HCT116 (cell line): ENCODE measurements around the gene ASRGL1. TPM values are rescaled to one million over a fixed set of nuclear protein-coding genes. Genes with fewer than 3 reads are reported as not detected.

Experiments
- ATAC-seq: fragments of 200-7000 bp; cut with Tn5 transposase; 2 replicates; pipeline ENCODE4 v1.9.1; 2020; ENCODE audit warnings: mild to moderate bottlenecking, moderate library complexity
- BruUV-seq: library from RNA; stranded (reverse); fragments of 400-500 nt; replicated peaks from 2 replicates; lab custom pipeline; 2021; lab: Mats Ljungman, UMichigan
- CTCF ChIA-PET: fragments of 300-600 bp; sonication (Branson Sonifier 250); formaldehyde crosslinking; loops from one replicate; lab custom pipeline; 2021; ENCODE audit warnings: antibody characterized with exemption; lab: Charles Lee
- POLR2A ChIA-PET: fragments of 300-600, 350-600 bp; sonication (Branson Sonifier 250); formaldehyde crosslinking; loops from one replicate; lab custom pipeline; 2021; ENCODE audit warnings: antibody characterized with exemption; lab: Charles Lee
- RAD21 ChIA-PET, 2 experiments: fragments of 300-600 bp; sonication (Branson Sonifier 250); formaldehyde crosslinking; loops; one replicate each; lab custom pipeline; 2023; ENCODE audit warnings: low total read pairs in 2 of 2; ENCODE audit not compliant: uncharacterized antibody in 2 of 2, unreplicated experiment in 2 of 2, low non-redundant PET in 1 of 2; lab: Charles Lee
- DNase-seq: peaks from one replicate; pipeline ENCODE4 v3.0.0-alpha.2; 2010; ENCODE audit warnings: low read depth, low spot score
- H2AFZ ChIP-seq: fragments of 200-600 bp; shearing (Covaris generic), sonication (generic); 2 replicates; pipeline ENCODE4 v1.6.1; 2017; ENCODE audit warnings: low read depth, mixed run types, mixed read lengths, antibody characterized with exemption, low read length; ENCODE audit not compliant: poor library complexity, severe bottlenecking
- H3K27ac ChIP-seq: 2 replicates; pipeline ENCODE4 v1.5.1; 2012; ENCODE audit warnings: low read depth, low read length
- H3K27me3 ChIP-seq: fragments of 200-600 bp; sonication (generic); 2 replicates; pipeline ENCODE4 v1.6.1; 2016; ENCODE audit warnings: mixed run types, low read length, mixed read lengths; ENCODE audit not compliant: insufficient read depth
- H3K36me3 ChIP-seq, 2 experiments: fragments of 200-500 bp in 1 of 2; fragments of 200-600 bp in 1 of 2; sonication (Bioruptor generic) in 1 of 2; sonication (generic) in 1 of 2; 2 replicates each; pipeline versions ENCODE4 v1.5.1 to v1.6.1; 2014 to 2016; ENCODE audit warnings: low read length in 2 of 2, inconsistent platforms in 1 of 2, mixed read lengths in 1 of 2, mixed run types in 1 of 2; ENCODE audit not compliant: insufficient read depth in 2 of 2, control insufficient read depth in 1 of 2
- H3K4me1 ChIP-seq, 2 experiments: fragments of 200-600 bp in 1 of 2; sonication (generic) in 1 of 2; 2 replicates each; pipeline versions ENCODE4 v1.5.1 to v1.6.1; 2012 to 2017; ENCODE audit warnings: low read length in 2 of 2, inconsistent platforms in 1 of 2, mild to moderate bottlenecking in 1 of 2, mixed read lengths in 1 of 2, mixed run types in 1 of 2, moderate library complexity in 1 of 2; ENCODE audit not compliant: insufficient read depth in 2 of 2, control insufficient read depth in 1 of 2
- H3K4me2 ChIP-seq: fragments of 200-600 bp; sonication (generic); 2 replicates; pipeline ENCODE4 v1.6.1; 2017; ENCODE audit warnings: mixed run types, low read length, mixed read lengths
- H3K4me3 ChIP-seq, 2 experiments: fragments of 200-600 bp in 1 of 2; sonication (generic) in 1 of 2; replicated peaks in 1 of 2; 2 replicates each; pipeline ENCODE4 v1.5.1; 2011 to 2016; ENCODE audit warnings: low read length in 2 of 2, control low read depth in 1 of 2, low read depth in 1 of 2, mild to moderate bottlenecking in 1 of 2, mixed read lengths in 1 of 2, mixed run types in 1 of 2
- H3K79me2 ChIP-seq: fragments of 200-600 bp; sonication (generic); 2 replicates; pipeline ENCODE4 v1.6.1; 2017; ENCODE audit warnings: mild to moderate bottlenecking, mixed run types, low read length, moderate library complexity, mixed read lengths; ENCODE audit not compliant: insufficient read depth
- H3K9ac ChIP-seq: fragments of 200-600 bp; sonication (generic); 2 replicates; pipeline ENCODE4 v1.6.1; 2016; ENCODE audit warnings: low read length, mixed read lengths
- H3K9me2 ChIP-seq: fragments of 200-600 bp; sonication (generic), shearing (Covaris generic); 2 replicates; pipeline ENCODE4 v1.6.1; 2017; ENCODE audit warnings: mixed run types, mild to moderate bottlenecking, moderate library complexity; ENCODE audit not compliant: insufficient read depth
- H3K9me3 ChIP-seq, 2 experiments: fragments of 200-500 bp in 1 of 2; fragments of 200-600 bp in 1 of 2; sonication (Bioruptor generic) in 1 of 2; sonication (generic) in 1 of 2; 2 replicates each; pipeline ENCODE4 v1.6.1; 2014 to 2017; ENCODE audit warnings: low read length in 2 of 2, mixed read lengths in 2 of 2, inconsistent platforms in 1 of 2, low read depth in 1 of 2, mild to moderate bottlenecking in 1 of 2, mixed run types in 1 of 2, moderate library complexity in 1 of 2; ENCODE audit not compliant: control insufficient read depth in 1 of 2, insufficient read depth in 1 of 2
- H4K20me1 ChIP-seq: fragments of 200-600 bp; sonication (generic), shearing (Covaris generic); 2 replicates; pipeline ENCODE4 v1.6.1; 2017; ENCODE audit warnings: mixed run types, mild to moderate bottlenecking, moderate library complexity; ENCODE audit not compliant: insufficient read depth
- ATF3 ChIP-seq: IDR thresholded peaks from 2 replicates; pipeline ENCODE4 v1.6.1; 2012
- ELF1 ChIP-seq: IDR thresholded peaks from 2 replicates; pipeline ENCODE4 v1.6.1; 2012; ENCODE audit warnings: low read depth, borderline replicate concordance
- EZH2phosphoT487 ChIP-seq: fragments of 200-600 bp; IDR thresholded peaks from 2 replicates; pipeline ENCODE4 v1.6.1; 2018; ENCODE audit warnings: antibody characterized with exemption, borderline replicate concordance
- JUND ChIP-seq: IDR thresholded peaks from 2 replicates; pipeline ENCODE4 v1.6.1; 2012
- MAX ChIP-seq: IDR thresholded peaks from 2 replicates; pipeline ENCODE4 v1.6.1; 2012
- RAD21 ChIP-seq: IDR thresholded peaks from 2 replicates; pipeline ENCODE4 v1.6.1; 2012; ENCODE audit warnings: low read depth, mild to moderate bottlenecking
- TCF7L2 ChIP-seq: IDR thresholded peaks from 2 replicates; pipeline ENCODE4 v1.7.0; 2011; ENCODE audit warnings: borderline replicate concordance, inconsistent platforms; ENCODE audit not compliant: insufficient read depth, insufficient read length; ENCODE audit errors: extremely low read depth
- ZBTB33 ChIP-seq: IDR thresholded peaks from 2 replicates; pipeline ENCODE4 v1.6.1; 2011; ENCODE audit warnings: mild to moderate bottlenecking, low read length, moderate library complexity; ENCODE audit not compliant: insufficient replicate concordance; ENCODE audit errors: extremely low read depth
- ZNF274 ChIP-seq: fragments of 200-500 bp; sonication (Bioruptor generic); IDR thresholded peaks from 2 replicates; pipeline ENCODE4 v1.6.1; 2014; ENCODE audit warnings: mild to moderate bottlenecking, low read depth, low read length, inconsistent platforms
- intact Hi-C: fragments of 100-400 bp; cut with micrococcal nuclease; formaldehyde crosslinking; loops from 2 replicates; pipeline ENCODE4 v1.10.0; 2022
- total RNA-seq: library from RNA; stranded (reverse); gene quantifications from one replicate; pipeline ENCODE4 v1.2.1, GENCODE V29; 2021; ENCODE audit not compliant: unreplicated experiment

ASRGL1 gene
- total RNA-seq, 1 experiment from 2014 or later: 27.6 TPM

- no peaks in the 10 kb centered on the region for H3K9me3 ChIP-seq
- ChIA-PET RAD21 (no interaction called here), CTCF (no interaction called here)
- no peaks in the 10 kb centered on the region for H3K27me3 ChIP-seq
- H3K36me3 ChIP-seq: no peaks in the 10 kb centered on the region
- ATAC-seq (no peak), DNase-seq (no peak)
- intact Hi-C loops: no loop called here
- H4K20me1 ChIP-seq: no peaks in the 10 kb centered on the region
- H3K9me2 ChIP-seq: no peaks in the 10 kb centered on the region
- no peak overlapping the region for H3K9ac ChIP-seq
- no peak overlapping the region for H3K4me3 ChIP-seq
- H3K79me2 ChIP-seq: no peaks in the 10 kb centered on the region
- TF ChIP-seq ELF1 (no peak), JUND (no peak), EZH2phosphoT487 (no peak), TCF7L2 (no peak), ATF3 (no peak), ZNF274 (no peak), MAX (no peak), RAD21 (no peak), ZBTB33 (no peak)
- TF ChIP-seq, all 23 proteins: peak for 0
- H3K27ac ChIP-seq: no peak overlapping the region
- H2AFZ ChIP-seq: no peak overlapping the region
- peaks cover 0 to 4% of the 10 kb centered on the region in 2 experiments; a peak in 1 of 4 replicates for H3K4me1 ChIP-seq
- POLR2A ChIA-PET: no interaction called here
- no TSS peak for BruUV-seq
- no peak overlapping the region for H3K4me2 ChIP-seq
These were observed 75.9 kb downstream of the ASRGL1 start for GRCh38 chr11:62413060-62413696.
